HTERT RPE-1 (cell line): ENCODE measurements around the gene SYNGR4.

ENCODE experiments used
- in situ Hi-C: fragments of 300-500 bp; cut with MboI; formaldehyde crosslinking; loops from 4 replicates; pipeline ENCODE4 v1.14.3; 2020; ENCODE audit warnings: low sequenced_read_pairs

The SYNGR4 gene

GRCh38 chr19:48341515-48342413 is 22.4 kb upstream of the SYNGR4 start:
- in situ Hi-C loops: no loop called here

- in situ Hi-C loops: no loop called here
These were observed 21.8 kb upstream of the SYNGR4 start for GRCh38 chr19:48342414-48342738.

DNA sequence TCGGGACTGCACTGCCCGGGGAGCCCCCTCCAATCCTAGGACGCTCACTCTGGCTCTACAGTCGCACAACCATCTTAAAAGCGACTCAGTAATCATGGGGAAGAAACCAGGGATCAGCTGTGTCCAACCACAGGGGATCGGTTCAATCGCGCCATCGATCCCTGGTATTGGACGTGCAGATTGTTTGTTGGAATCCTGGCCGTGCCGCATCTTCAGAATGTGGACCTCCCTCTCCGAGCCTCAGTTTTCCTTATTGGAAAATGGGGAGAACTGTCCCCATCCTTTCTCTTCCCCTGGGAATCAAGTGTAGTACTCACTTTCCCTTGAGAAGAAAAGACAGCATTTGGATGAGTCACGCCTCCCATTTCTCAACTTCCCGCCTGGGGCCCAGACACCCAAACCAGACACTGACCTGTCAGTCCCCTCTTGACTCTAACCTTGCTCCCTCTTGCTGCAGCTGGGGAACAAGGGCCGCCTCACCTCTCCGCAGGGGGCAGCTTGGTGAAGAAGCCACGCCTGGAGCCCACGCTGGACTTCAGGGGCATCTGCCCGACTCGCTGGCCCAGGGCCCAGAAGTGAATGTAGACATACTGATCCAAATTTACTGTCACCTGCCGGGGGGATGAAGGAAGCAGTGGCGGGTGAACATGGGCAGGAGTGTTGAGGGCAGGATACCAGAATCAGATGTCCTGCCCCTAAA is 21.2 kb upstream of the SYNGR4 start:
- in situ Hi-C loops: no loop called here

- in situ Hi-C loops: no loop called here
These were observed 19.3 kb upstream of the SYNGR4 start for GRCh38 chr19:48344892-48345291.

- in situ Hi-C loops: no loop called here
These were observed 18.0 kb upstream of the SYNGR4 start for GRCh38 chr19:48346191-48346590.

GRCh38 chr19:48348045-48348444 is 16.1 kb upstream of the SYNGR4 start:
- in situ Hi-C loops: no loop called here

DNA sequence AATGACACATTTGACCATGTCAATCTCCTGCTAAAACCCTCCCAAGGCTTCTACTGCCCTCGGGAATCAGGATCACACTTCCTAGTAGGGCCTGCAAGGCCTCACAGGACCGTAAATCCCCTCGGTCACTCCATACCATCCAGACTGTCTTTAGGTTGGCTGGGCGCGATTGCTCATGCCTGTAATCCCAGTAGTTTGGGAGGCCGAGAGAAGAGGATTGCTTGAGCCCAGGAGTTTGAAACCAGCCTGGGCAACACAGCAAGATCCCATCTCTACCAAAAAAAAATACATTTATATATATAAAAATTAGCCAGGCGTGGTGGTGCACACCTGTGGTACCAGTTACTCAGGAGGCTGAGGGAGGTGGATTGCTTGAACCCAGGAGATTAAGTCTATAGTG is 15.4 kb upstream of the SYNGR4 start:
- in situ Hi-C loops: no loop called here

DNA sequence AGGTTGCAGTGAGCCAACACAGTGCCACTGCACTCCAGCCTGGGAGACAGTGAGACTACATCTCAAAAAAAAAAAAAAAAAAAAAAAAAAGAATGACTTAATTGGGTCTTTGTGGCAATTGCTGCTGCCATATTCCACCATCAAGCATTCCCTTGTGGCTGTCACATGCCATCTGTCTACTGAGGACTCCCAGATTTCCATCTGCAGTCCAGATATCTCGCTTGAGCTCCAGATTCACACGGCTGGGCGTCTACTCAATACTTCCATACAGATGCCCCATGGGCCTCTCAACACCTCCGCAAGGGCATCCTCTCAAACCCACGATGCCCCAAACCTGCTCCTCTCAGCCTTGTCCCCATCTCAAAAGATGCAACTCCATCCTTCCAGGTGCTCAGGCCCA is 13.3 kb upstream of the SYNGR4 start:
- in situ Hi-C loops: no loop called here

DNA sequence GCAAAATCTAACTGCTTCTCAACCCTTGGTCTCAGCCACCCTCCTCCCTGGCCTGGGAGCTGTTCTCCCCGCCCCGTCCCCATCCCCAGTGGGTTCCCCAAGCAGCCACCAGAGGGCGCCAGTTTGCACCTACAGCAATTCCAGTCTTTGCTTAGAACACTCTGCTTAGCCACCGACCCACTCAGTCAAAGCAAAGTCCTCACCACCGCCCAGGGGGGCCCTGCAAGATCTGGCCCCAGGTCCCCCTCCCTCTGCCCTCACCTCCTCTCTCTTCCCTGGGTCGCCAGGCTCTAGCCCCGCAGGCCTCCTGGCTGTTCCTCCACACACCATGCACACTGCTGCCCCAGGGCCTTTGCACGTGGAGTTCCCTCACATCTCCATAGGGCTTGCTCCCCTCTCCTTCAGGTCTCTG is 12.8 kb upstream of the SYNGR4 start:
- in situ Hi-C loops: no loop called here

DNA sequence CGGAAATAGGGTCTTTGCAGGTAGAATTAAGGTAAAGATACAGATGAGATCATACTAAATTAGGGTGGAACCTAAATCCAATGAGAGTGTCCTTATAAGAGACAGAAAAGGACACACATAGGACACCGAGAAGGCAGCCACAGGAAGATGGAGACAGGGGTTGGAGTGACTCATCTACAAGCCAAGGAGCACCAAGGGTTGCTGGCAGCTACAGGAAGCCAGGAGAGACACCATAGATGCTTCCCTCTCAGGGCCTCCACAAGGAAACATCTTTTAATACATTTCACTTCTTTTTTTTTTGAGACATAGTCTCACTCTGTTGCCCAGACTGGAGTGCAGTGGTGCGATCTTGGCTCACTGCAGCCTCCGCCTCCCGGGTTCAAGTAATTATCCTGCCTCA is 10.5 kb upstream of the SYNGR4 start:
- in situ Hi-C loops: no loop called here

DNA sequence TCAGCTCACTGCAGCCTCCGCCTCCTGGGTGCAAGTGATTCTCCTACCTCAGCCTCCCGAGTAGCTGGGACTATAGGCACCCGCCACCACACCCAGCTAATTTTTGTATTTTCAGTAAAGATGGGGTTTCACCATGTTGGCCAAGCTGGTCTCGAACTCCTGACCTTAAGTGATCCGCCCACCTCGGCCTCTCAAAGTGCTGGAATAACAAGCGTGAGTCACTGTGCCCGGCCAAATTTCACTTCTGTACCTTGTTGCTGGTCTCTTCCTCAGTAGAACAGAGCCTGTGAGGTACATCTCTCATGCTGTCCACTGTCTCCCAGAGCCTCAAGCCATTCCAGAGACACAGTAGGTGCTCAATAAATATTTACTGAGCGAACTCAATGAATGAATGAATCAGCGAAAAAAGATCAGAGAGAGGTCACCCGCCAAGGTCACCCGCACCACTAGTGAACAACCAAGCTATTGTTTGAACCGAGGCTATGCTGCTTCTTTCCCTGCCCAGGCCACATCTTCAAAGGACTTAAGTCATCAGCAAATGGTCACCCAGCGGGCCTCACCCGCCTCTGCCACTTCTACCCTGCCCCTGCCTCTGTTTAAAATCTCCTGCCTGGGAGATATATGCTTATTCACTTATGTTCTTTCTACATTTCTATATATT is 9.7 kb upstream of the SYNGR4 start:
- in situ Hi-C loops: no loop called here

DNA sequence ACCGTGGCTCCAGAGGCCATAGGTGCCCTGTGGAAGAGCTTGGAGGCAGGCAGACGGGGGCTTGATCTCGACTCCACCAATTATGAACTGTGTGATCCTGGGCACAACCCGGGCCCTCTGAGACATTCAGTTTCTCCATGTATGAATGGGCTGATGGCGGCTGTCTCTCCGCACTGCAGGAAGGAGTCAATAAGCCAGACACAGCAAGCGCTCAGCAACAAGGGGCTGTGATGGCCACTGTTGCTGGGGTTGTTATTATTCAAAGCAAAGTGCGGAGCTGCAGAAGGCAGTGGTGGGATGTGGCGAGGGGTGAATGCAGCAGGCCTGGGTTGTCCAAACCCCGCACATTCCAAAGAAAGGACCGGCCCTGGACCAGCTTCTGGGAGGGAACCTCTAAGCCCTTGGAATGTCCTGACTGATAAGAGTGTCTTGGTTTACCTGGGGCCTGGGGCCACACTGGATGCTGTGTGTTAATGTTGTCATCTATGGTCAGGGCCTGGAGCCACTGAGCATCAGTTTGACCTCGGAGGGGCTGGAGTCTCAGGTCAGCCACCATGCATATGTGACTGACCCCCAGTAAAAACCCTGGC is 8.7 kb upstream of the SYNGR4 start:
- in situ Hi-C loops: no loop called here

GRCh38 chr19:48359123-48359522 is 5.0 kb upstream of the SYNGR4 start:
- in situ Hi-C loops: no loop called here

GRCh38 chr19:48361912-48362311 is 2.3 kb upstream of the SYNGR4 start:
- in situ Hi-C loops: no loop called here

GRCh38 chr19:48362716-48363499 is 1.3 kb upstream of the SYNGR4 start:
- in situ Hi-C loops: no loop called here

GRCh38 chr19:48363500-48363809 is 712 bp upstream of the SYNGR4 start:
- in situ Hi-C loops: no loop called here

DNA sequence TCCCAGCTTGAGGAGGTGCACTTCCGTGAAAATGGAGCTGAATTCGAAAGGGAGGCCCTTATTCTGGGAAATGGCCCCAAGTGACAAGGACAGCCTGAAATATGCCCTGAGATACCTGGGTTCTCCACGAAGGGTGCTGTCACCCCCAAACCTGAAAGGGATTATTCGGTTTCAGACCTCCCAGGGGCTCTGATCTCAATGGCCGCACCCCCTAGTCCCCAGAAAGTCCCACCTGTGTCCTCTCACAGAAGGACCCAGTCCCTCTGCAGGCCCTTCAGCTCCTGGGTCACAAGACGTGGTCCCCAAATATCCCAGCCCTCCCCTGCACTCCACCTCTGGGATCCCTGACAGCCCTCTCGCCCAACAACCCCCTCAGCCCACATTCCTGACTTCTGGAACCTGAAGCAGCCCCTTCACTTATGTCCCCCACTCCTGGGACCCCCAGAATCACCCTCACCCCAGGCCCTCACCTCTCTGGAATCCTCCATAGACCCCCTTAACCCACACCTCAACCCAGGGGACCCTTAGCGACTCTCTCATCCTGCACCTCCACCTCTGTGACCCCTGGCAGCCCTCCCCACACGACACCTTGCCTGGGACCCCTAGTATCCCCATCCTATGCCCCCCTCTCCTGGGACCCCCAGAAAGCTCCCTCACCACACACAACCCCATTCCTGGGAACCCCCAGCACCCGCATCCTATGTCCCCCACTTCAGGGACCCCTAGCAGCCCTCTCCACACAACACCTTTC is 606 bp downstream of the SYNGR4 start:
- in situ Hi-C loops: no loop called here

GRCh38 chr19:48365602-48366001 is 1.4 kb downstream of the SYNGR4 start:
- in situ Hi-C loops: no loop called here

- in situ Hi-C loops: no loop called here
These were observed 3.7 kb downstream of the SYNGR4 start for GRCh38 chr19:48367855-48368254.

DNA sequence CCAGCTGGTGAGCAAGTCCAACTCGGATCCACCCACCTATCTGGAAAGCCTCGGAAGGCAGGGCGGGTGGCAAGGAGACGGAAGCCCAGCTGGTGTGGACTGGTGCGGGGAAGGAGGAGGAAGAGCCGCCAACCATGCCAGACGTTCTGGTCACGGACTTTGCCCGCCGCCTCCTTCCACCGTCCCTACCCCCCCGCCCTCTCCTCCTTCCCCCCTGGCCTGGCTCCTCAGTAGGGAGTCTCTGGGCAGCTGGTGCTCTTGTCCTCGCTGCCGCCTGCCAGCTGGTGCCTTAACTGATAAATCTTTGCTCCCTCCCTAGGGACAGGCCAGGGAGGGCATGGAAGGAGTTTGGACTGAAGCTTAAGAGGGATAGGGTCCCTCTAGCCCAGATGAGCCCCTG is 4.8 kb downstream of the SYNGR4 start:
- in situ Hi-C loops: no loop called here
